ENCODE results near the gene ZSWIM5. TPM values are rescaled to one million over a fixed set of nuclear protein-coding genes. Genes with fewer than 3 reads are reported as not detected.
A peak's percentile ranks its signal among the peaks of the same experiment; 100 is the strongest.

The ZSWIM5 gene
- total RNA-seq, 1 experiment from 2014 or later: 0.40 TPM

- no TSS peak for BruUV-seq (replicated peaks)
- H3K9me3 Mint-ChIP-seq (ENCODE audit: low read depth, unreplicated experiment): no peaks in the 10 kb centered on the region
- H3K36me3 Mint-ChIP-seq (ENCODE audit: insufficient read depth, unreplicated experiment): peaks cover 20% of the 10 kb centered on the region
- no peak for TF ChIP-seq CTCF (IDR thresholded peaks at IDR 0.05; ENCODE audit: unreplicated experiment)
- no peak for DNase-seq
- no peak overlapping the region for H3K27ac Mint-ChIP-seq (ENCODE audit: unreplicated experiment)
- peaks cover 17% of the 10 kb centered on the region for H3K4me1 Mint-ChIP-seq (ENCODE audit: low read depth, unreplicated experiment)
- intact Hi-C loops (cut with micrococcal nuclease; ENCODE audit: unreplicated experiment): no loop called here
- CTCF ChIA-PET: no interaction called here
- no peak overlapping the region for H3K4me3 Mint-ChIP-seq (ENCODE audit: low read depth, unreplicated experiment)
- no peaks in the 10 kb centered on the region for H3K27me3 Mint-ChIP-seq (ENCODE audit: unreplicated experiment)
Measured at GRCh38 chr1:44973645-44974044, 232.8 kb downstream of the ZSWIM5 start.

- DNase-seq: peak; percentile 7
- intact Hi-C loops (cut with micrococcal nuclease; ENCODE audit: unreplicated experiment): no loop called here
- no peak for TF ChIP-seq CTCF (IDR thresholded peaks at IDR 0.05; ENCODE audit: unreplicated experiment)
- peaks cover 5% of the 10 kb centered on the region for H3K36me3 Mint-ChIP-seq (ENCODE audit: insufficient read depth, unreplicated experiment)
- no peak overlapping the region for H3K4me3 Mint-ChIP-seq (ENCODE audit: low read depth, unreplicated experiment)
- no TSS peak for BruUV-seq (replicated peaks)
- no peaks in the 10 kb centered on the region for H3K27me3 Mint-ChIP-seq (ENCODE audit: unreplicated experiment)
- H3K4me1 Mint-ChIP-seq (ENCODE audit: low read depth, unreplicated experiment): peaks cover 17% of the 10 kb centered on the region
- no peaks in the 10 kb centered on the region for H3K9me3 Mint-ChIP-seq (ENCODE audit: low read depth, unreplicated experiment)
- CTCF ChIA-PET: interaction anchor here (0.5 to 1.0 kb wide), 4 partner anchors 16 to 542 kb away, joined by 3 to 4 read pairs (median 3); partner anchors contain the start of genes EIF2B3 and HECTD3
- H3K27ac Mint-ChIP-seq (ENCODE audit: unreplicated experiment): no peak overlapping the region
Measured at GRCh38 chr1:44970317-44970716, 236.1 kb downstream of the ZSWIM5 start.

Other genes with a start within 250 kb of the ZSWIM5 start
- 23.5 and 24.1 TPM in 2 replicates for gene EIF2B3, start 220.0 kb downstream of the ZSWIM5 start, total RNA-seq (2022)
- gene HECTD3, start 195.3 kb downstream of the ZSWIM5 start, total RNA-seq (2022): 12.6 and 14.6 TPM in 2 replicates
- gene UROD, start 194.4 kb downstream of the ZSWIM5 start, total RNA-seq (2022): 40.4 and 50.3 TPM in 2 replicates
- gene HPDL, start 120.3 kb upstream of the ZSWIM5 start, total RNA-seq (2022): 8.4 and 9.7 TPM in 2 replicates
- gene TOE1, start 133.6 kb upstream of the ZSWIM5 start, total RNA-seq (2022): 14.2 TPM in 2 replicates
- gene MUTYH, start 133.8 kb upstream of the ZSWIM5 start, total RNA-seq (2022): 48.1 and 53.1 TPM in 2 replicates

Measured in Calu3 (cell line).